ENCODE data around the gene OTOP2.

Gene OTOP2, protein sequence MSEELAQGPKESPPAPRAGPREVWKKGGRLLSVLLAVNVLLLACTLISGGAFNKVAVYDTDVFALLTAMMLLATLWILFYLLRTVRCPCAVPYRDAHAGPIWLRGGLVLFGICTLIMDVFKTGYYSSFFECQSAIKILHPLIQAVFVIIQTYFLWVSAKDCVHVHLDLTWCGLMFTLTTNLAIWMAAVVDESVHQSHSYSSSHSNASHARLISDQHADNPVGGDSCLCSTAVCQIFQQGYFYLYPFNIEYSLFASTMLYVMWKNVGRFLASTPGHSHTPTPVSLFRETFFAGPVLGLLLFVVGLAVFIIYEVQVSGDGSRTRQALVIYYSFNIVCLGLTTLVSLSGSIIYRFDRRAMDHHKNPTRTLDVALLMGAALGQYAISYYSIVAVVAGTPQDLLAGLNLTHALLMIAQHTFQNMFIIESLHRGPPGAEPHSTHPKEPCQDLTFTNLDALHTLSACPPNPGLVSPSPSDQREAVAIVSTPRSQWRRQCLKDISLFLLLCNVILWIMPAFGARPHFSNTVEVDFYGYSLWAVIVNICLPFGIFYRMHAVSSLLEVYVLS

DNA sequence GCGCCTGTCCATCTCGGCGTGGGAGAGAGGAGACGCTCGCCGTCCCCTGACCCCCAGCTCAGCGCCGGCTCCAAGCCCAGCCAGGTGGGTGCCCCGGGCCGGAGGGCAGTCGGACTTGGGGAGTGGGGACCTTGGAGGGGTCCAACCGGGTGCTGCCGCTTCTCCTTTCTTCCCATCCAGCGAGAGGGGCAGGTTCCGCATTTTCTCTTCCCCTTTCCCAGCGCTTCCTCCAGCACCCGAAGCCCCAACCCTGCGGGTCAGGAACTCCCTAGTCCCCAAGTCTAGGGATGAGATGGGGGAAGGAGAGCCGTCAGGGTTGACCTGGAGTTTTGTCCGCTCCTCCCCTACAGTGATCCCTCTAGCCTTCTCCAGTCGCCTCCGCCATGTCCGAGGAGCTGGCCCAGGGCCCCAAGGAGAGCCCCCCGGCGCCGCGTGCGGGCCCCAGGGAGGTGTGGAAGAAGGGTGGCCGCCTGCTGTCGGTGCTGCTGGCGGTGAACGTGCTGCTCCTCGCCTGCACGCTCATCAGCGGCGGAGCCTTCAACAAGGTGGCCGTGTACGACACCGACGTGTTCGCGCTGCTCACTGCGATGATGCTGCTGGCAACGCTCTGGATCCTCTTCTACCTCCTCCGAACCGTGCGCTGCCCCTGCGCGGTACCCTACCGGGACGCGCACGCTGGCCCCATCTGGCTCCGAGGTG is at the start of gene OTOP2:
Gene OTOP2, plus strand, starts transcription at position 24 of the 699 bp plus-strand sequence. Its CDS starts 360 bp downstream, at position 384.
- no peaks in the 10 kb centered on the region for H3K9me3 ChIP-seq (ENCODE audit: control insufficient read depth, low read length)
- peaks cover 77% of the 10 kb centered on the region for H3K27me3 ChIP-seq (ENCODE audit: control insufficient read depth, insufficient read depth, low read length)
- H3K9ac ChIP-seq (ENCODE audit: low read length) = no peak within 1 kb of the TSS
- peaks cover 24% of the 10 kb centered on the region for H3K4me1 ChIP-seq (ENCODE audit: control insufficient read depth, insufficient read depth, low read length)
- no peaks in the 10 kb centered on the region for H3K36me3 ChIP-seq (ENCODE audit: control insufficient read depth, insufficient read depth, low read length)
- H3K4me3 ChIP-seq (ENCODE audit: low read length) = no peak within 1 kb of the TSS

DNA sequence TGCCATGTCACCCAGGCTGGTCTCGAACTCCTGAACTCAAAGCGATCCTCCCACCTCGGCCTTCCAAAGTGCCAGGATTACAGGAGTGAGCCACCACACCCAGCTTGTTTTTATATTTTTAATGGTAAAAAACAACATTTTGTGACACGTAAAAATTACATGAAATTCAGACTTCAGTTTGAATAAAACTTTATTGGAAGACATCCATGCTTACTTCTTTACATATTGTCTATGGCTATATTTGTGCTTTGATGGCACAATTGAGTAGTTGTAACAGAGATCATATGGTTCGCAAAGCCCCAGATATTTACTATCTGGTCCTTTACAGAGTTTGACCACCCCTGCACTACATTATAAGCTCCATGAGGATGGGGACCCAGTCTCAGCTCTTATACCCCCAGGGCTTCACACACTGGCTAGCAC is 49.4 kb upstream of the OTOP2 start:
- H3K36me3 ChIP-seq (ENCODE audit: control insufficient read depth, insufficient read depth, low read length) = no peaks in the 10 kb centered on the region
- peaks cover 24% of the 10 kb centered on the region for H3K4me1 ChIP-seq (ENCODE audit: control insufficient read depth, insufficient read depth, low read length)
- H3K9me3 ChIP-seq (ENCODE audit: control insufficient read depth, low read length) = no peaks in the 10 kb centered on the region
- H3K4me3 ChIP-seq (ENCODE audit: low read length) = no peak overlapping the region
- peaks cover 6% of the 10 kb centered on the region for H3K27me3 ChIP-seq (ENCODE audit: control insufficient read depth, insufficient read depth, low read length)
- no peak overlapping the region for H3K9ac ChIP-seq (ENCODE audit: low read length)

DNA sequence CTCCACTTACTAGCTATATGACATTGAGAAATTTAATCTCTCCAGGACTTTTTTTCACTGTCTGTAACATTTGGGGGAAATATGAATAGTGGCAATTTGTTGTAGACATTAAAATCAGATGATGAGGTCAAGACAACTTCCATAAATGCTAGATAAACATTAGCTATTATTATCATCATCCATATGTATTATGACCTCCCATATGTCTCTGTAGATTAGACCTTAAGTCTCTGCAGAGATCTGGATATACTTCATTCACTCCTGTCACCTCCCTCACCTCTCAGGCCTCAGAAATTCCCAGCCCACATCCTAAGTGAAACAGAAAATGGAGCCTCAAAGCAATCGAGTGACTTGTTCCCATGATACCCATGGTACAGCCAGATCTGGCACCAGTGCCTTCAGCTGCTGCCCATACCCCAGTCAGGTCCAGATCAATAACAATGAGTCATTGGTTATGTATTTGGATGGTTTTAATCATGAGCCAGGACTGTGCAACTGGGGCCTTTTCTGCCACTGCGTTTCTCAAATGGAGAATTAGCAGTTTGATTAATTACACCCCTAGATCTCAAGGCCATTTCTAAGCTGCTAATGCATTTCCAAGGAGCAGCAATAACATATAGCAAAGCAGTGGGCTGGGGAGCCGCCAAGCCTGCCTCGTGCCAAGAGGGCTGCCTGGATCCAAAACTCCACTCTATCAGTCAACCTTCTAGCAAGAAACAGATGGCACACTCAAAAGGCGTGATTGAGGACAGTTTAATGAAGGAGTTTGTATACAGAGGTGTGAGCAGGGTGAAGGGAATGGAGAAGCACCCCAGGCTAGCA is 48.7 kb upstream of the OTOP2 start:
- Histone ChIP-seq H3K4me1 (ENCODE audit: control insufficient read depth, insufficient read depth, low read length) (peaks cover 24% of the 10 kb centered on the region), H3K9ac (ENCODE audit: low read length) (no peak overlapping the region), H3K27me3 (ENCODE audit: control insufficient read depth, insufficient read depth, low read length) (peaks cover 6% of the 10 kb centered on the region), H3K36me3 (ENCODE audit: control insufficient read depth, insufficient read depth, low read length) (no peaks in the 10 kb centered on the region), H3K4me3 (ENCODE audit: low read length) (no peak overlapping the region), H3K9me3 (ENCODE audit: control insufficient read depth, low read length) (no peaks in the 10 kb centered on the region)

DNA sequence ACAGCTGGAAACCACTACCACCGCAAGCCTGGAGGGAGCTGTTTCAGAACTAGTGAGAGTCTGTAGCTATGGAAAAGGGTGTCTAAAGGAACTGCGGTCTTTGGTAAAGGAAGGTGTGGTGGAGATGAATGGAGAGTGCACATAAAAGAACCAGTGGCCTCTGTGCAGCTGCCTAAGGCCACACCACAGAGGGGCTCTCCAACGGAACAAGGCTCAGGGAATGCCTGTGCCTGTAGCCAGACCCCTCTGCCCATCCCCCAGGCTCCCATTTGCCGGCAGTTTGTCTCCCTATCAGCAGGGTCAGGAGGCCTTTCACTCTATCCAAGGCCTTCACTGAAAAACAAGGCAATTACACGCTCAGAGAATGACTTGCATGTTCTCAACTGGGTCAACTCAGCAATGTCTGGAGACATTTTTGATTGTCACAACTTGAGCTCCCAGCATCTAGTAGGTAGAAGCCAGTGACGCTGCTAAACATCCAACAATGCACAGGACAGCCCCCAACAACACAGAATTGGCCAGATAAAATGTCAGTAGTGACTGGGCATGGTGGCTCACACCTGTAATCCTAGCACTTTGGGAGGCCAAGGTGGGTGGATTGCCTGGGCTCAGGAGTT is 48.0 kb upstream of the OTOP2 start:
- Histone ChIP-seq H3K9me3 (ENCODE audit: control insufficient read depth, low read length) (no peaks in the 10 kb centered on the region), H3K27me3 (ENCODE audit: control insufficient read depth, insufficient read depth, low read length) (peaks cover 10% of the 10 kb centered on the region), H3K9ac (ENCODE audit: low read length) (no peak overlapping the region), H3K36me3 (ENCODE audit: control insufficient read depth, insufficient read depth, low read length) (no peaks in the 10 kb centered on the region), H3K4me3 (ENCODE audit: low read length) (no peak overlapping the region), H3K4me1 (ENCODE audit: control insufficient read depth, insufficient read depth, low read length) (peaks cover 24% of the 10 kb centered on the region)

DNA sequence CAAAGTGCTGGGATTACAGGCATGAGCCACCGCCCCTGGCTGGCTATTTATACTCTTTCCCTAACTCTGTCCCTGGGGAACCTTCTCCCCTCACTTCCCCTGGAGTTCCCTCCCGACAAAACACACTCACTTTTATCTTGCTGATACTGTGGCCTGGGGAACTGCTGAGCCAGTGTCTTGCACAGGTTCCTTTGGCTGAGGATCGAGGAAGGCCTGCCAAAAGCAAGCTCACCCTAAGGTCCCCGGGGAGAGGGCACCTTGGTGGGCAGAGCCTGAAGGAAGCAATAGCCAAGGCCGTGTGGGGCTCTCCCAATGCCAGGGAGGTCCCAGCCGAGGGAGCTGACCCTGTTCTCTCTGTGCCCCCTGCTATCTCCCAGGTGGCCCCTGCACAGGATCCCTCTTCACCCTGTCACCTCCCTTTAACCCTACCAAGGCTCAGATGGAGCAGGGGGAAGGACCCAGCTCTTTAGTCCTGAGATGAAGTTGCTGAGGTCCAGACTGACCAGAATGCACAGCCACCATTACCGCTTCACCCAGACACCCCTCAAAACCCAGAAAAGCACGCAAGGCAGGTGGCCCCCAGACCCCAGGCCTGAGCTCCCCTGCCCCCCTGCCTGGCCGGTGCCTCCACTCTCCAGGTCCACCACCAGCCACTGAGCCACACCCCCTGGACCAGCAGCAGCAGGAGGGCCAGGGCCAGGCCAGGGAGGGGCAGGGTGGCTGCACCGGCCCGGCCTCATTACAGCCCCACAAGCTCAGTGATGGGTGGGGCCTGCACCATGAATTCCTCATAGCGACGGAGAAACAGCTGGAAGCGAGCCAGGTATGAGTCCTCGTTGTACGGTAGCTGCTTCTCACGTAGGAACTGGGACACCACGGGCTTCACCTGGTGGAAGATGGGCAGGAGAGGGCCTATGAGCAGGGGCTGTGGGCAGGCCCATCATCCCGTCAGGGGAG is 46.2 kb upstream of the OTOP2 start:
- Histone ChIP-seq H3K4me3 (ENCODE audit: low read length) (no peak overlapping the region), H3K4me1 (ENCODE audit: control insufficient read depth, insufficient read depth, low read length) (peaks cover 13% of the 10 kb centered on the region), H3K36me3 (ENCODE audit: control insufficient read depth, insufficient read depth, low read length) (no peaks in the 10 kb centered on the region), H3K9ac (ENCODE audit: low read length) (peak overlapping the region; percentile 28), H3K9me3 (ENCODE audit: control insufficient read depth, low read length) (no peaks in the 10 kb centered on the region), H3K27me3 (ENCODE audit: control insufficient read depth, insufficient read depth, low read length) (peaks cover 19% of the 10 kb centered on the region)

DNA sequence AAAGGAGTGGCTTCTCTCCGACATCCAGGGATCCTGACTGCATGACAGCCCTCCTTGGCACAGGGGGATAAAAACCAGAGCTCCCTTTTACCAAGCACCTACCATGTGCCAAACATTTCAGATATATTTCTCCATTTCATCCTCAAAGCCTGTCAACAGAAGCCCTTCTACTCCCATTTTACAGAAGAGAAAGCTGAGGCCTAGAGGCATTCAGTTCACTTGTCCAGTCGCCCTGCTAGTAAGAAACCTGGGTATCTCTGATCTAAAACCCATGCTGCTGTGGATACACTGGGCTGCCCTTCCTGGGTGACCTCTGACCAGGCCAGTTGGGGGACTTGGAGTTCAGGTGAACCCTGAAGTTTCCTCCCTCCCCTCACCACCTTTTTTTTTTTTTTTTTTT is 45.4 kb upstream of the OTOP2 start:
- Histone ChIP-seq H3K27me3 (ENCODE audit: control insufficient read depth, insufficient read depth, low read length) (peaks cover 22% of the 10 kb centered on the region), H3K4me3 (ENCODE audit: low read length) (no peak overlapping the region), H3K9me3 (ENCODE audit: control insufficient read depth, low read length) (no peaks in the 10 kb centered on the region), H3K9ac (ENCODE audit: low read length) (no peak overlapping the region), H3K36me3 (ENCODE audit: control insufficient read depth, insufficient read depth, low read length) (no peaks in the 10 kb centered on the region), H3K4me1 (ENCODE audit: control insufficient read depth, insufficient read depth, low read length) (peaks cover 13% of the 10 kb centered on the region)

DNA sequence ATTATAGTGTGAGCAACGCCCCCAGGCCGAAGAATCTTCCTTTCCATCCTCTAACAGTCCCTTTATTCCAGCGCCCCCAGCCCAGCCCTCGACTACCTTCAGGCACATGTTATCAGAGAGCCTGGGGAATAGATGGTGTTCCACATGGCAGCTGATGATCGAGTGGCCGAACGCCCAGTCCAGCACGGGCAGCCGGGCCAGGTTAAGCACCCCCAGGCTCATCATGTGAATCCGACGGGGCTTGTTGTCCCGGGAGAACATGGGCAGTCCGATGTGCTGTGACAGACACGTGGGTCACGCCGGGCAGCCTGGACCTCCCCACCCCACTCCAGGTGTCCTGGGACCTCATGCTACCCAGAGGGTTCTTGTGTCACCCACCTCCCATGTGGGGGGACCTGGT is 44.8 kb upstream of the OTOP2 start:
- H3K27me3 ChIP-seq (ENCODE audit: control insufficient read depth, insufficient read depth, low read length) = peaks cover 22% of the 10 kb centered on the region
- no peak overlapping the region for H3K4me3 ChIP-seq (ENCODE audit: low read length)
- H3K9me3 ChIP-seq (ENCODE audit: control insufficient read depth, low read length) = no peaks in the 10 kb centered on the region
- H3K4me1 ChIP-seq (ENCODE audit: control insufficient read depth, insufficient read depth, low read length) = peaks cover 13% of the 10 kb centered on the region
- no peaks in the 10 kb centered on the region for H3K36me3 ChIP-seq (ENCODE audit: control insufficient read depth, insufficient read depth, low read length)
- no peak overlapping the region for H3K9ac ChIP-seq (ENCODE audit: low read length)

DNA sequence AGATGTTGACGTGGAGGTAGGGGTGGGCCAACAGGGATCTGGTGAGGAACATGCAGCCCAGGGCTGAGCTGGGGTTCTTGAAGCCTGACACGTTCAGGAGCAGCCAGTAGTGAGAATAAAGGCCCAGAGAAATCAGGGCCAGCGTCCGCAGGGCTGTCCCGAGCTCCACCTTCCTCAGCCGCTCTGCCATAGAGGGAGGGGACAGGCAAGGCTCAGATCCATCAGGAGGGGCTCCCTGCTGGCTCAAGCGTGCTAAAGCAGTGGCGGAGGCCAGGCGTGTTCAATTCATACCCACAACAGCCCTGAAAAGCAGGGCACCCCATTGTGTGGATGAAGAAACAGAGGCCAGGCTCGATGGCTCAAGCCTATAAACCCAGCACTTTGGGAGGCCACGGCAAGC is 43.0 kb upstream of the OTOP2 start:
- Histone ChIP-seq H3K27me3 (ENCODE audit: control insufficient read depth, insufficient read depth, low read length) (peaks cover 26% of the 10 kb centered on the region), H3K36me3 (ENCODE audit: control insufficient read depth, insufficient read depth, low read length) (no peaks in the 10 kb centered on the region), H3K4me1 (ENCODE audit: control insufficient read depth, insufficient read depth, low read length) (peaks cover 13% of the 10 kb centered on the region), H3K9ac (ENCODE audit: low read length) (no peak overlapping the region), H3K9me3 (ENCODE audit: control insufficient read depth, low read length) (no peaks in the 10 kb centered on the region), H3K4me3 (ENCODE audit: low read length) (no peak overlapping the region)

DNA sequence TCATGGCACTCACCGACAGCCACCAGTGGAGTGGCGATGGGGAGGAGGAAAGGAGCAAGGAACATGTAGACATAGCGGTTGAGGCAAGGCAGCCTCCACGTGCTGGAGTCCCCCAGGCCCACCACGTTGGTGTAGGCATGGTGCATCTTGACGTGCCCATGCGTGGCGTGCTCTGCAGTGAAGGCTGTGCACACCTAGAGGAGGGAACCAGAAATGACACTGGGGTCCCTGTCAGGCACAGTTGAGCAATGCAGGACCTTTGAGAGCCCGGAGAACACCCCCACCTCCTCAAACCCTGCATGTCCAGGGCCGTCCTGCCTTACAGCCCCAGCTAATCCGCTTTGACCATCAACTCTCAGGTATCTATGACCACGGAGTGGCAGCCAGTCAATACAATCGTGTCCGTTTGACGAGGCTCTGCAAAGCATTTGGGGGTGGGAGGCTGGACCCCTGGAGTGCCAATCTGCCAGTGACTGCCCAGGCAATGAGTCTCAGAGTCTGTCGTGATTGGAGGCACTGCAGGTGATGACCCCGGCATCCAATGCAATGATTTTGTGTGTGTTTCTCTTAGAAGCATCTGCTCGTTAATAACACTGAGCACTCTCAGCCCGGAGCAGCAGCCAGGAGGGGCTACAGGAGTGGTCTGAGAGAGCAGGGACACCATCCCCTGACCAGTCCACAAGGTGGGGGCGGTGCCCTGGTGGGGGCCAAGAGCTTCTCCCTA is 41.4 kb upstream of the OTOP2 start:
- no peaks in the 10 kb centered on the region for H3K36me3 ChIP-seq (ENCODE audit: control insufficient read depth, insufficient read depth, low read length)
- H3K4me1 ChIP-seq (ENCODE audit: control insufficient read depth, insufficient read depth, low read length) = peaks cover 10% of the 10 kb centered on the region
- no peak overlapping the region for H3K4me3 ChIP-seq (ENCODE audit: low read length)
- no peak overlapping the region for H3K9ac ChIP-seq (ENCODE audit: low read length)
- H3K9me3 ChIP-seq (ENCODE audit: control insufficient read depth, low read length) = no peaks in the 10 kb centered on the region
- H3K27me3 ChIP-seq (ENCODE audit: control insufficient read depth, insufficient read depth, low read length) = peaks cover 26% of the 10 kb centered on the region

DNA sequence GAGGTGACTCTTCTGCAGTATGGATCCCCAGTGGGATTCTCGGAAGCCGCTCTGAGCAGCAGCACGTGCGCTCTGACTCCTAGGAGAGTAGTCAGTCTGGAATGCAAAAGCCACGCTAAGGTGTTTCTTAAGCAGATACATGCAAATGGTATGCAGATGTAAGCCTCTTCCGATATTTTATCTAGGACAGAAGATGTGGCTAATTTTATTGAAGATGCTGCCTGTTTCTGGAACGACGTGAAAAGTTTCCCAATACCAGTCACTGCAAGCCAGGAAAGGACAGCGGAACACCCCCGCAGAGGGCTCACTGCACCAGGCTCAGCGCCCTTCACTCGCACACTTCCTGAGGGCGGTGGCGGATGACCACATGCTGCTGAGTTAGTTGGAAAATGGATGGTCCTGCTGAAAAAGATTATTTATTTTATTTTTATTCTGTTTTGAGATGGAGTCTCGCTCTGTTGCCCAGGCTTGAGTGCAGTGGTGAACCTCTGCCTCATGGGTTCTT is 40.8 kb upstream of the OTOP2 start:
- no peak overlapping the region for H3K9ac ChIP-seq (ENCODE audit: low read length)

More for the DNA sequence above, 40.8 kb upstream of the OTOP2 start:
- Histone ChIP-seq H3K4me3 (ENCODE audit: low read length) (no peak overlapping the region), H3K4me1 (ENCODE audit: control insufficient read depth, insufficient read depth, low read length) (peaks cover 4% of the 10 kb centered on the region), H3K27me3 (ENCODE audit: control insufficient read depth, insufficient read depth, low read length) (peaks cover 21% of the 10 kb centered on the region), H3K9me3 (ENCODE audit: control insufficient read depth, low read length) (no peaks in the 10 kb centered on the region), H3K36me3 (ENCODE audit: control insufficient read depth, insufficient read depth, low read length) (no peaks in the 10 kb centered on the region)

All from mucosa of stomach (tissue), 1 donor.